Activated naive CD4-positive, alpha-beta T cell treated with anti-CD3 and anti-CD28 coated beads for 36 hours (primary cell): Measurements from ENCODE around the gene THOC6. TPM values are rescaled to one million over a fixed set of nuclear protein-coding genes. Genes with fewer than 3 reads are reported as not detected.
A peak's percentile ranks its signal among the peaks of the same experiment; 100 is the strongest.

Source experiments
- CTCF ChIA-PET: fragments of 350-600 bp; sonication (Branson Sonifier 250); formaldehyde crosslinking; loops from one replicate; lab custom pipeline; 2021; ENCODE audit warnings: antibody characterized with exemption; lab: Charles Lee
- DNase-seq: peaks from one replicate; pipeline ENCODE4 v3.0.0-alpha.2; 2020
- H3K27ac Mint-ChIP-seq: one replicate; pipeline ENCODE4 v1.8.0; 2021; ENCODE audit warnings: mild to moderate bottlenecking, mixed read lengths
- H3K27me3 Mint-ChIP-seq: one replicate; pipeline ENCODE4 v1.8.0; 2021; ENCODE audit warnings: low read depth, mixed read lengths
- H3K36me3 Mint-ChIP-seq: one replicate; pipeline ENCODE4 v1.8.0; 2021; ENCODE audit warnings: low read depth, mixed read lengths
- H3K4me1 Mint-ChIP-seq: one replicate; pipeline ENCODE4 v1.8.0; 2021; ENCODE audit warnings: low read depth, mixed read lengths
- H3K4me3 Mint-ChIP-seq: one replicate; pipeline ENCODE4 v1.8.0; 2021; ENCODE audit warnings: mild to moderate bottlenecking, moderate library complexity, mixed read lengths
- H3K9me3 Mint-ChIP-seq: one replicate; pipeline ENCODE4 v1.8.0; 2021; ENCODE audit warnings: mixed read lengths
- intact Hi-C: fragments of 100-400 bp; cut with micrococcal nuclease; formaldehyde crosslinking; loops from one replicate; pipeline ENCODE4 v1.15.1; 2023
- total RNA-seq, 2 experiments: library from RNA; stranded (reverse); gene quantifications; one replicate each; pipeline ENCODE4 v1.2.3, GENCODE V29; 2021

THOC6 gene
- total RNA-seq, 2 experiments from 2014 or later = 40.6 to 41.0 TPM

- no peak overlapping the region for H3K4me3 Mint-ChIP-seq
- DNase-seq = no peak
- no peaks in the 10 kb centered on the region for H3K36me3 Mint-ChIP-seq
- no peaks in the 10 kb centered on the region for H3K27me3 Mint-ChIP-seq
- no peaks in the 10 kb centered on the region for H3K4me1 Mint-ChIP-seq
- no peak overlapping the region for H3K27ac Mint-ChIP-seq
- CTCF ChIA-PET = interaction anchor here (13.3 kb wide), 1 partner anchor 27 kb away, joined by 310 read pairs; the partner anchor contains the start of genes CLDN6, HCFC1R1, THOC6 and TNFRSF12A
- intact Hi-C loops = no loop called here
- no peaks in the 10 kb centered on the region for H3K9me3 Mint-ChIP-seq
Measured at GRCh38 chr16:2999929-3000328, 23.9 kb upstream of the THOC6 start.

GRCh38 chr16:3000540-3000939, 23.3 kb upstream of the THOC6 start:
- Mint-ChIP-seq H3K4me3 (no peak overlapping the region), H3K9me3 (no peaks in the 10 kb centered on the region), H3K4me1 (no peaks in the 10 kb centered on the region), H3K27ac (no peak overlapping the region), H3K36me3 (no peaks in the 10 kb centered on the region), H3K27me3 (no peaks in the 10 kb centered on the region)
- intact Hi-C loops = no loop called here
- no peak for DNase-seq
- CTCF ChIA-PET = interaction anchor here (13.3 kb wide), 1 partner anchor 26 kb away, joined by 310 read pairs; the partner anchor contains the start of genes CLDN6, HCFC1R1, THOC6 and TNFRSF12A

- Mint-ChIP-seq H3K4me1 (no peaks in the 10 kb centered on the region), H3K27me3 (peaks cover 2% of the 10 kb centered on the region), H3K9me3 (no peaks in the 10 kb centered on the region), H3K36me3 (no peaks in the 10 kb centered on the region), H3K27ac (no peak overlapping the region), H3K4me3 (no peak overlapping the region)
- intact Hi-C loops = no loop called here
- CTCF ChIA-PET = interaction anchor here (13.3 kb wide), 1 partner anchor 25 kb away, joined by 310 read pairs; the partner anchor contains the start of genes CLDN6, HCFC1R1, THOC6 and TNFRSF12A
- DNase-seq = no peak
Measured at GRCh38 chr16:3001316-3001715, 22.5 kb upstream of the THOC6 start.

DNA sequence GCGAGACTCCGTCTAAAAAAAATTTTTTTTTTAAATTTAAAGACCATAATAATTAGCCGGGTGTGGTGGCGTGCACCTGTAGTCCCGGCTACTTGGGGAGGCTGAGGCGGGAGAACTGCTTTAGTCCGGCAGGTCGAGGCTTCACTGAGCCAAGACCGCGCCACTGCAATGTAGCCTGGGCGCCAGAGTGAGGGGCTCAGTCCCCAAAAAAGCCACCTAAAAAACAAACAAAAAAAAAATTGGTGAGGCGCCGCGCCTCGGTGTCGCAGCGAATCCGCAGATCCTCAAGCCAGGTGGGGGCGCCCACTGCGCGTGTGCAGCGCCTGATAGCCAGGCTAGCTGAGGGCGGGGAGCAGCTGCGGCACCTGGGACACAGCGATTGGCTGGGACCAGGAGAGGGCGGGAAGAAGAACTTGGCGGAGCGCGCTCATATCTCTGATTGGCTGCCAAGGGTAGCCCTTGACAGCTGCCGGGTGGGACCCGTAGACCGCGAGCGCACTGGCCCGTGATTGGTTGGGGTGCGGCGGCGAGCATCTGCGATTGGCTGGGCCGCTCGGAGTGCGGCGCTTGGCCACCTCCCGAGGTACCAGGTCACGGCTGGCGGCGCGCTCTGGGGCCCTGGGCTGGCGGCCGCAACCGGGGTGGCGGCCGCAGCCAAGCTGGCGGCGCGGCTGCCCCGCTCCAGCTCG, 20.1 kb upstream of the THOC6 start:
- no peak overlapping the region for H3K27ac Mint-ChIP-seq
- H3K4me3 Mint-ChIP-seq = peak overlapping the region; percentile 49
- intact Hi-C loops = loop anchor here (1.0 to 2.0 kb wide), 6 partner anchors 17 to 163 kb away; partner anchors contain the start of genes THOC6 and TNFRSF12A

GRCh38 chr16:3004319-3004718, 19.5 kb upstream of the THOC6 start:
- no peak overlapping the region for H3K27ac Mint-ChIP-seq
- H3K4me1 Mint-ChIP-seq = peaks cover 25% of the 10 kb centered on the region
- intact Hi-C loops = loop anchor here (1.0 to 2.0 kb wide), 2 partner anchors 16 to 120 kb away; partner anchors contain the start of gene TNFRSF12A
- peaks cover 2% of the 10 kb centered on the region for H3K27me3 Mint-ChIP-seq
- peak overlapping the region; percentile 59 for H3K4me3 Mint-ChIP-seq
- CTCF ChIA-PET = interaction anchor here (0.6 to 13.3 kb wide), 11 partner anchors 22 to 884 kb away, joined by 3 to 310 read pairs (median 4); partner anchors contain the start of genes BICDL2, CLDN6, HCFC1R1 and THOC6
- H3K36me3 Mint-ChIP-seq = no peaks in the 10 kb centered on the region
- no peak for DNase-seq
- no peaks in the 10 kb centered on the region for H3K9me3 Mint-ChIP-seq

More for the DNA sequence above, 20.1 kb upstream of the THOC6 start:
- no peaks in the 10 kb centered on the region for H3K36me3 Mint-ChIP-seq
- DNase-seq = peak; percentile 98
- H3K9me3 Mint-ChIP-seq = no peaks in the 10 kb centered on the region
- CTCF ChIA-PET = interaction anchor here (0.6 to 13.3 kb wide), 11 partner anchors 23 to 883 kb away, joined by 3 to 310 read pairs (median 4); partner anchors contain the start of genes BICDL2, CLDN6, HCFC1R1 and THOC6
- peaks cover 2% of the 10 kb centered on the region for H3K27me3 Mint-ChIP-seq
- H3K4me1 Mint-ChIP-seq = peaks cover 23% of the 10 kb centered on the region

- Mint-ChIP-seq H3K4me1 (peaks cover 25% of the 10 kb centered on the region), H3K4me3 (peak overlapping the region; percentile 59), H3K9me3 (no peaks in the 10 kb centered on the region), H3K36me3 (no peaks in the 10 kb centered on the region), H3K27me3 (peaks cover 2% of the 10 kb centered on the region), H3K27ac (no peak overlapping the region)
- intact Hi-C loops = loop anchor here (1.0 to 2.0 kb wide), 2 partner anchors 16 to 119 kb away; partner anchors contain the start of gene TNFRSF12A
- CTCF ChIA-PET = interaction anchor here (13.3 kb wide), 1 partner anchor 22 kb away, joined by 310 read pairs; the partner anchor contains the start of genes CLDN6, HCFC1R1, THOC6 and TNFRSF12A
- DNase-seq = no peak
Measured at GRCh38 chr16:3004781-3005284, 19.0 kb upstream of the THOC6 start.

GRCh38 chr16:3007059-3007956, 16.5 kb upstream of the THOC6 start:
- no peaks in the 10 kb centered on the region for H3K9me3 Mint-ChIP-seq
- H3K36me3 Mint-ChIP-seq = no peaks in the 10 kb centered on the region
- intact Hi-C loops = no loop called here
- H3K4me1 Mint-ChIP-seq = peaks cover 28% of the 10 kb centered on the region
- no peak overlapping the region for H3K27ac Mint-ChIP-seq
- peaks cover 2% of the 10 kb centered on the region for H3K27me3 Mint-ChIP-seq
- no peak overlapping the region for H3K4me3 Mint-ChIP-seq
- DNase-seq = no peak
- CTCF ChIA-PET = interaction anchor here (0.9 to 13.3 kb wide), 4 partner anchors 19 to 127 kb away, joined by 3 to 310 read pairs (median 4); partner anchors contain the start of genes CLDN6, HCFC1R1, THOC6 and TNFRSF12A

- no peak for DNase-seq
- Mint-ChIP-seq H3K4me3 (no peak overlapping the region), H3K4me1 (peaks cover 30% of the 10 kb centered on the region), H3K27ac (no peak overlapping the region), H3K36me3 (no peaks in the 10 kb centered on the region), H3K9me3 (no peaks in the 10 kb centered on the region), H3K27me3 (peaks cover 2% of the 10 kb centered on the region)
- intact Hi-C loops = no loop called here
- CTCF ChIA-PET = interaction anchor here (0.9 to 13.3 kb wide), 3 partner anchors 19 to 127 kb away, joined by 3 to 310 read pairs (median 3); partner anchors contain the start of genes CLDN6, HCFC1R1, THOC6 and TNFRSF12A
Measured at GRCh38 chr16:3007957-3008689, 15.7 kb upstream of the THOC6 start.

DNA sequence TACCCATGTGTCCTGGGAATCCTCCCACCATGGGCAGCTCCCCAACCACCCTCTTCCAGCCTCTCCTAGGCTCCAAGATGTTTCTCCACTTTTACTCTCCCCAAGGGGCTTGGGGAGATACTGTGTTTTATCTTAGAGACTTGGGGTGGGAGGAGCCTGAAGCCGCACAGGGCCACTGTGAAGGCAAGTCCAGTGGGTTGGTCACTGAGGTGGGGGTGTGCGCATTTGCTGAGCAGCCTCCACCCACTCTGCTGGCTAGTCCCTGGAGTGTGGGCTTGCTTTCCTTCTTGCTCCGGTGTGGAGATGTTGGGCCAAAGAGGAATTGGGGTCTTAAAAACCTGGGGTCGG, 15.2 kb upstream of the THOC6 start:
- Mint-ChIP-seq H3K4me1 (peaks cover 30% of the 10 kb centered on the region), H3K9me3 (no peaks in the 10 kb centered on the region), H3K4me3 (no peak overlapping the region), H3K27ac (no peak overlapping the region), H3K36me3 (no peaks in the 10 kb centered on the region), H3K27me3 (peaks cover 2% of the 10 kb centered on the region)
- intact Hi-C loops = no loop called here
- no peak for DNase-seq
- CTCF ChIA-PET = interaction anchor here (13.3 kb wide), 1 partner anchor 18 kb away, joined by 310 read pairs; the partner anchor contains the start of genes CLDN6, HCFC1R1, THOC6 and TNFRSF12A

GRCh38 chr16:3009568-3010390, 14.1 kb upstream of the THOC6 start:
- Mint-ChIP-seq H3K27ac (no peak overlapping the region), H3K4me1 (peaks cover 30% of the 10 kb centered on the region), H3K27me3 (peaks cover 2% of the 10 kb centered on the region), H3K4me3 (no peak overlapping the region), H3K36me3 (no peaks in the 10 kb centered on the region), H3K9me3 (no peaks in the 10 kb centered on the region)
- no peak for DNase-seq
- intact Hi-C loops = no loop called here
- CTCF ChIA-PET = interaction anchor here (0.6 to 13.3 kb wide), 2 partner anchors 17 to 387 kb away, joined by 3 to 310 read pairs; partner anchors contain the start of genes CLDN6, HCFC1R1, THOC6 and TNFRSF12A
